Left kidney (tissue), 8 donors: Measurements from ENCODE around the gene PANK2. TPM values are rescaled to one million over a fixed set of nuclear protein-coding genes. Genes with fewer than 3 reads are reported as not detected.
"Not testable (repeated sequence)": the region's sequence is repeated elsewhere in the genome, so short reads cannot be mapped to it uniquely, and the experiment has no call there.

ENCODE experiments used
- DNase-seq: peaks from one replicate; pipeline ENCODE4 v3.0.0-alpha.2; 2013
- long read RNA-seq, 8 donors: transcript quantifications; one replicate each; lab custom pipeline, GENCODE V29; 2026
- polyA plus RNA-seq: library from polyadenylated mRNA; unstranded; fragments of 120-200 nt; gene quantifications from one replicate; pipeline ENCODE4 v1.2.1, GENCODE V29; 2013; ENCODE audit not compliant: insufficient read length

The PANK2 gene
- 40.1 TPM for polyA plus RNA-seq
- long read RNA-seq, donor 1, transcript PANK2-210 (1 exons, 661 nt) = major isoform, 20 of 38 reads
- long read RNA-seq, donor 1, transcript PANK2-201 (7 exons, 2,280 nt) = minor isoform, 7 of 38 reads
- long read RNA-seq, donor 1, partial matches to known transcripts = 10 of 38 reads
- long read RNA-seq, donor 1, other reads (novel, unspliced or antisense) = 0 of 38 reads
- long read RNA-seq, donor 2, transcript PANK2-210 (1 exons, 661 nt) = major isoform, 25 of 37 reads
- long read RNA-seq, donor 2, partial matches to known transcripts = 8 of 37 reads
- long read RNA-seq, donor 2, other reads (novel, unspliced or antisense) = 0 of 37 reads
- long read RNA-seq, donor 3, transcript PANK2-210 (1 exons, 661 nt) = major isoform, 16 of 34 reads
- long read RNA-seq, donor 3, transcript PANK2-201 (7 exons, 2,280 nt) = minor isoform, 8 of 34 reads
- long read RNA-seq, donor 3, partial matches to known transcripts = 8 of 34 reads
- long read RNA-seq, donor 3, other reads (novel, unspliced or antisense) = 0 of 34 reads
- long read RNA-seq, donor 4, partial matches to known transcripts = 0 of 4 reads
- long read RNA-seq, donor 4, other reads (novel, unspliced or antisense) = 0 of 4 reads
- long read RNA-seq, donor 5, transcript PANK2-210 (1 exons, 661 nt) = major isoform, 23 of 42 reads
- long read RNA-seq, donor 5, transcript PANK2-202 (7 exons, 1,843 nt) = minor isoform, 5 of 42 reads
- long read RNA-seq, donor 5, partial matches to known transcripts = 6 of 42 reads
- long read RNA-seq, donor 5, other reads (novel, unspliced or antisense) = 5 of 42 reads
- long read RNA-seq, donor 6, transcript PANK2-210 (1 exons, 661 nt) = major isoform, 20 of 24 reads
- long read RNA-seq, donor 6, partial matches to known transcripts = 0 of 24 reads
- long read RNA-seq, donor 6, other reads (novel, unspliced or antisense) = 0 of 24 reads
- long read RNA-seq, donor 7, transcript PANK2-201 (7 exons, 2,280 nt) = minor isoform, 6 of 40 reads
- long read RNA-seq, donor 7, transcript PANK2-202 (7 exons, 1,843 nt) = minor isoform, 6 of 40 reads
- long read RNA-seq, donor 7, transcript PANK2-210 (1 exons, 661 nt) = major isoform, 23 of 40 reads
- long read RNA-seq, donor 7, partial matches to known transcripts = 5 of 40 reads
- long read RNA-seq, donor 7, other reads (novel, unspliced or antisense) = 0 of 40 reads
- long read RNA-seq, donor 8, transcript PANK2-210 (1 exons, 661 nt) = major isoform, 7 of 11 reads
- long read RNA-seq, donor 8, partial matches to known transcripts = 0 of 11 reads
- long read RNA-seq, donor 8, other reads (novel, unspliced or antisense) = 0 of 11 reads

DNA sequence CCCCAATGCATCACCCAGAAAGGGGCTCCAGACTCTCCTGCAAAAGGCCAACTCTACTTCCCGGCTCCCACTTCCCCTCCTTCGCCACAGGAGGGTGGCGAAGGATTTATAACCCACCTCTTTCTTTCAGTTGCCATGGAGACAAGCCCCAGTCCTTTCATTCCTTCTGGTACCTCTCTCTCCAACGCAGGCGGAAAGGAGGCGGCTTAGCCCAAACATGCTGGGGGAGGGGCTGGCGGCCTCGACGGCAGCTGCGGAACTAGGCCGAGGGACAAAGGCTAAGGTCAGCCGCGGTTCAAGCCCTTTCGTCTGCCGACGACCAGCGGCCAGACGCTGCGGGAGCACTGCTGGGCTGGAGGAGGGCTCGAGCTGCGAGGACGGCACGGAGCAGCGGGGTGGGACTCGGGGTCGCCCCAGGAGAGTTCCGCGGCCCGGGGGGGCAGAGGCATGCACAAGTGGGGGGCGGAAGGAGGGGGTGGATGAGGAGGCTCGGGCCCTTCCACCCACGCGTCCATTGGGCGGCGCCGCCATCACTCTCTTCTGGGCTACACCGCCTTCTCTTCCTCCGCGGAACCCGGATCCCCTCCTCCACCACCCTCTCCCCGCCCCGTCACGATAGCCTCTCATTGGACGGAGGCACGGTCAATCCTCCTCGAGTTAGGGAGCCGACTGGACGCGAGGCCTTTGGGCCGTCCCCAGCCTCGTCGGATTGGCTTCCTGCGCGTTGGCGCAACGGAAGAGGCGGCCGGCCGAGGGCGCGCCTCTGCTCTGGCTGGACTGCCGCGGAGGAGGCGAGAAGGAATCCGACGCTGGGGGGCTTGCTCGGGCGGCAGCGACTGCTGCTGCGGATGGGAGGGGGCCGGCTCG is at the start of gene PANK2:
Gene PANK2 (plus strand): TSS at position 766 of the 867 bp plus-strand sequence.
- DNase-seq = peak; percentile 99

DNA sequence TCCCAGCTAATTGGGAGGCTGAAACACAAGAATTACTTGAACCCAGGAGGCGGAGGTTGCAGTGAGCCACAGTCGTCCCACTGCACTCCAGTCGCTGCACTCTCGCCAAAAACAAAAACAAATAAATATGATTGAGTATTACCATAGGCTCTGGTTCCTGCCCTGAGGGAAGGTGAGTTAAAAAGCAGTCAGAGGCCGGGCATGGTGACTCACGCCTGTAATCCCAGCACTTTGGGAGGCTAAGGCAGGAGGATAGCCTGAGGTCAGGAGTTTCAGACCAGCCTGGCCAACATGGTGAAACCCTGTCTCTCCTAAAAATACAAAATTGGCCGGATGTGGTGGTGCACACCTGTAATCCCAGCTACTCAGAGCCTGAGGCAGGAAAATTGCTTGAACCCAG is 49.0 kb upstream of the PANK2 start:
- not testable (repeated sequence) for DNase-seq

DNA sequence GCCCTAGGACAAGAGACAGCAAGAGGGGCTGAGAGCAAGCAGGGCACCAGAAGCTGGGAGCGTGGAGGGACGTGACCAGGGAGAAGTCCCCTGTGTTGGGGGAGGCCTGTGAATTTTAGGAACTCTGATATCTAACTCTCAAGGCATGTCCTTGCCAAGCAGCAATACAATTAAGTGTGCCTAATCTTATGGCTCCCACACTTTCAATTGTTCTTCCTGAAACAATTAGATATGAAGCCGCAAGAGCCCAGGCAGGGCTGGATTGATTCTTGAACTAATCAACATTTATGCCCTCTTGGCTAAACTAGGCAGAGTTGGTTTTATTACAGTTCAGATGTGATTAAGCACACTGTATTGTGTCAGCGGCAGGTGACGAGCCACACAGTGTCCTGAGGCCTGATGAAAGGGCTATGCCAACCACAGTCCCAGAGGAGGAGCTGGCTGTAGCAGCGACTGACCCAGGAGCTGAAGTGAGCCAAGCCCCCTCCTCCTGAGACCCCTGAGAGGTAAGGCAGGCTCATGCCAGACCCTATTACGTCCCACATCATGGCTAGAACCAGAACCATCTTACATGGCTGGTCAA is 46.7 kb upstream of the PANK2 start:
- DNase-seq = no peak

DNA sequence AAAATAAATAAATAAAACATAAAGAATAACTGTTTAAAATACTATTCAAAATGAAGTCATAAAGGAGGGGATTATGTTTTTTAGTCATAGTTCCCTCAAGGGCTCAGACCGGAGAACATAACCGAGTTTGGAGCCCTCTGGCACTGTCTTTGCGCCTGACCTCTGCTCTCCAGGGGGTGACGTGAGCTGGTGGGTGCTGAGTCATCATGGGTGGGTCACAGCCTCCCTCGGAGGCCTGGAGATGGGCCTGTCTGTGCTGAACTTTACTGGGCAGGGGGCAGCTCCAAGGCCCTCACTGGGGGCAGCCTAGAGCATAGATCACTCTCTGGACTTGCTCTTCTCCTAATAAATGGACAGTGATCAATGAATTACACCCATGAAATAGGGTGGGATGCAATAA is 45.7 kb upstream of the PANK2 start:
- DNase-seq = no peak

DNA sequence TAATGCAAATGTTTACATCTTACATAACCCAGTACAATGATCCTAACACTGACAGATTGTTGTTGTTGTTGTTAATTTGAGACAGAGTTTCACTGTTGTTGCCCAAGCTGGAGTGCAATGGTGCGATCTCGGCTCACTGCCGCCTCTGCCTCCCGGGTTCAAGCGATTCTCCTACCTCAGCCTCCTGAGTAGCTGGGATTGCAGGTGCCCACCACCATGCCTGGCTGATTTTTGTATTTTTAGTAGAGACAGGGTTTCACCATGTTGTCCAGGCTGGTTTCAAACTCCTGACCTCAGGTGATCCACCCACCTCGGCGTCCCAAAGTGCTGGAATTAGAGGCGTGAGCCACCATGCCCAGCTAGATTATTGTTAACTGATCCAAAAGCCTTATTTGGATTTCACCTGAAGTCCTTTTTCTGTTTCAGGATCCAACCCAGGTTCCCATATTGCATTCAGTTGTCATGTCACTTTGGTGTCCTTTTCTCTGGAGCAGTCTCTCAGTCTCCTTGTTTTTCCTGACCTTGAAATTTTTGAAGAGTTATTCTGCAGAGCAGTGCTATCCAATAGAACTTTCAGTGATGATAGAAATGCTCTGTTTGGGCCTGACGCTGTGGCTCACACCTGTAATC is 45.1 kb upstream of the PANK2 start:
- not testable (repeated sequence) for DNase-seq

DNA sequence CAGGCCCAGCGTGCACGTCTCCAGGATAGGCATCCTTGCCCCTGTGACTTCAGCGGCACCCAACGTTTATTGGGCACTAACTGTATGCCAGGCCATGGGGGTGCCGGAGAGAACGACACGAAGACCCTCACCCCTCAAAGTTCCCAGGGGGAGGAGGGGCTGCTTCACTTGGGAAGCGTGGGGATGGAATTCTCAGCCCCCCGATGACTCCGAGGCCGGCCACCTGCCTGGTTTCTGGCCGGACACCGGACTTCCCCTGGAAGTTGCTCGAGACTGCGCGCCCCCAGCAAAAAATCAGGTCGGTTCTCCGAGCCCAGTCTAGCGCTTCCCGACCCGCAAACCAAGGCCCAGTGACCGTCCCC is 42.8 kb upstream of the PANK2 start:
- DNase-seq = peak; percentile 30

DNA sequence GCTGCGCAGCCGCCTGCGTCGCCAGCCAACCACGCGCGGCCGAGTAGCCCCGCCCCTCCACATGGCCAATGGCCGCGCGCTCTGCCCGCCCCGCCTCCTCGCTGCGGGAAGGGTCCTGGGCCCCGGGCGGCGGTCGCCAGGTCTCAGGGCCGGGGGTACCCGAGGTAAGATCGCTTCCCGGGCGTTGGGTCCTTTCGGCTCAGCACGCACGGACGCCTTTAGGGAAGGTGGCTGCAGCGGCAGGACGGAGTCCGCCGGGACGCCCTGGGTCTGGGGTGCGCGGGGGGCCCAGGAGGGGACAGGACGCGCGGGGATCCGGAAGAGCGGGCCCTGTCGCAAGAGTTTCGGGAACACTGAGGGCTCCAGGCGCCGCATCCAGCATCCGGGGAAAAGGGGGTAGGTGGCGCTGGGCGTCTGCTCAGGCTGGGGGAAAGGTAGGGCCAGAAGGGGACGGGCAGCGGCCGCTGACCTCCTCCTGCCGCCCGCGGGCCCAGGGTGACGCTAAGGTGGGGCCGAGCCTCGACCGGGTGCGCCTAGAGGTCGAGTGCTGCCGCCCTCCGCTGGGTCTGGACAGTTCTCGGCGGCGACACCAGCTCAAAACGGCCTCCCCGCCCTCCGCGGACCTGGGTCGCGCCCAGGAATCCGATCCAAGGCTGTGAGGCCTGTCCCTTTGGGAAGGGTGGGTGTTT is 42.3 kb upstream of the PANK2 start, which contains the start of gene MAVS:
Gene MAVS (plus strand): TSS at position 95 of the 689 bp plus-strand sequence. CDS start 7,791 bp downstream, outside the sequence.
- peak; percentile 86 for DNase-seq

DNA sequence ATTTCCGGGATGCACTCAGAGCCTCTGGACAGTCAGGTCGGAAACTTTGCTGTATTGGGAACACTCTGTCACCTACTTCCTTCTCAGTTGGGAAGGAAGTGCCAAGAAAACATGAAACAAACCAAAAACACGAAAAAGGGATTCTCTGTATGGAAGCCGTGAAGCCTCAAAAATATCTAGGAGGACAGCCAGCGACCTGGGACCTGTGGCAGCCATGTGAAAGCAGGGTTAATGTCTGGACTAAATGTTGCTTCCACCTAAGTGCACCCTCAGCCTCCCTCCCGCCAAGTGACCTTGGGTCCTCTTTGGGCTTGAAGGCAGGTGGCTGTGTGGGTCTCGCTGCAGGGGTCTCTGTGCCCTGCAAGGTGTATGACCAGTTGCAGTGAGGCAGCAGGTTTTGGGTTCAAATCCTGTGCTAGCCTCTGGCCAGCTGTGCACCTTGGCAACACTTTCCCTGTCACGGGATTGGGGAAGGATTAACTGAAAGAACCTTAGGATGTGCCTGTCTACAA is 41.7 kb upstream of the PANK2 start:
- no peak for DNase-seq

DNA sequence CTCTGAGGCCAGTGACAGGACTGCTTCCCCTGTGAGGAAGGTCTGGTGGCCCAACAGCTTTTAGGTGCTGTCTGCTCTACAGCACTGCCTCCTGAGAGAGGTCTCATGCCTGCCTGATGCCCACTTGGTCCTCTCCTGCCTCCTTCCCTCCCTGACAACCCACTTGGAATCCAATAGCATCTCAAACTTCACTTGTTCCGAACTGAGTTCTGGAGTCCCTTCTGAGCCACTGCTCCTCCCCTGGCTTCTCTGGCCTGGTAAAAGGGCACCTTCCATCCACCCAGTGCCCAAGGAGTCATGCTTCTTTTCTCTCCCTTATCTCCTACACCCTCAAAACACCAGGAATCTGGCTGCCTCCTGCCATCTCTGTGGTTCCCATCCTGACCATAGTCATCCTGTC is 40.6 kb upstream of the PANK2 start:
- no peak for DNase-seq

DNA sequence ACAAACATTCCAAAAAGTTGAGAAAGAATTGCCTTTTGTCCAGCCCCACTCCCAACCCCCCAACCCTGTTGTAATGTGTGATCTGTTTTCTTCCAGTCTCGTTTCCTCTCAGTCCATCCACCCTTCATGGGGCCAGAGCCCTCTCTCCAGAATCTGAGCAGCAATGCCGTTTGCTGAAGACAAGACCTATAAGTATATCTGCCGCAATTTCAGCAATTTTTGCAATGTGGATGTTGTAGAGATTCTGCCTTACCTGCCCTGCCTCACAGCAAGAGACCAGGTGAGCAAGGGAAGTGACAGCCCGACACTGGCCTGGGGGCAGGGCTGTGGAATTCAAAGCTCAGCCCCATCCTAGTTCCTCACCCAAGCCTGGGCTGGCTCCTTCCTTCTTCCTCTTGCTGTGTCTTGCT is 34.7 kb upstream of the PANK2 start:
- no peak for DNase-seq

DNA sequence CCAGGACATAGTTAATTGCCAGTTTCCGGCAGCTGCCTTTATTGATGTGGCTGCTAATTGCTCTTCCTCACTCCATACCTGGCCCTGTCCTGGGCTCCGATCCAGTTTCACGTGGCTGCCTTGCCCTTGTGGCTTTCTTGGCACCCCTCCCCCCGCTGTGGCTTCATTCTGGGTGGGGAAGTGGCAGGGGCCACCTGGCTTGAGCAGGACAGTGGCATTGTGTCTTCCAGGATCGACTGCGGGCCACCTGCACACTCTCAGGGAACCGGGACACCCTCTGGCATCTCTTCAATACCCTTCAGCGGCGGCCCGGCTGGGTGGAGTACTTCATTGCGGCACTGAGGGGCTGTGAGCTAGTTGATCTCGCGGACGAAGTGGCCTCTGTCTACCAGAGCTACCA is 31.8 kb upstream of the PANK2 start:
- DNase-seq = no peak

DNA sequence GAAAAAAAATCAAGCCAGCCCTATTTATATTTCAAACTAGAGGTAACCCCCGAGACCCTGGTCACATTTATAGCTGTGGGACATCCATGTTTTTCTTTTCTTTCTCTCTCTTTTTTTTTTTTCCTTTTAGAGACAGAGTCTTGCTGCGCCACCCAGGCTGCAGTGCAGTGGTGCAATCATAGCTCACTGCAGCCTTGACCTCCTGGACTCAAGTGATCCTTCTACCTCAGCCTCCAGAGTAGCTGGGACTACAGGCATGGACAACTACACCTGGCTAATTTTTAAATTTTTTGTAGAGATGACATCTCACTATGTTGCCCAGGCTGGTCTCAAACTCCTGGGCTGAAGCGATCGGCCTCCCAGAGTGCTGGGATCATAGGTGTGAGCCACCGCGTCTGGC is 30.5 kb upstream of the PANK2 start:
- DNase-seq = no peak

DNA sequence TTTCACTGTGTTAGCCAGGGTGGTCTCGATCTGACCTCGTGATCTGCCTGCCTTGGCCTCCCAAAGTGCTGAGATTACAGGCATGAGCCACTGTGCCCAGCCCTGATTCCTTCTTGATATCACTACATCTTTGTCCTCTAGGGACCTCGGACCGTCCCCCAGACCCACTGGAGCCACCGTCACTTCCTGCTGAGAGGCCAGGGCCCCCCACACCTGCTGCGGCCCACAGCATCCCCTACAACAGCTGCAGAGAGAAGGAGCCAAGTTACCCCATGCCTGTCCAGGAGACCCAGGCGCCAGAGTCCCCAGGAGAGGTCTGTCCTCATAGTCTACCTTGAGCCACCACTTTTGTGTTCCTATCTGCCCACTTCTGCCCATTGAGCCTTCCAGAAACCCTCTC is 28.0 kb upstream of the PANK2 start:
- no peak for DNase-seq

DNA sequence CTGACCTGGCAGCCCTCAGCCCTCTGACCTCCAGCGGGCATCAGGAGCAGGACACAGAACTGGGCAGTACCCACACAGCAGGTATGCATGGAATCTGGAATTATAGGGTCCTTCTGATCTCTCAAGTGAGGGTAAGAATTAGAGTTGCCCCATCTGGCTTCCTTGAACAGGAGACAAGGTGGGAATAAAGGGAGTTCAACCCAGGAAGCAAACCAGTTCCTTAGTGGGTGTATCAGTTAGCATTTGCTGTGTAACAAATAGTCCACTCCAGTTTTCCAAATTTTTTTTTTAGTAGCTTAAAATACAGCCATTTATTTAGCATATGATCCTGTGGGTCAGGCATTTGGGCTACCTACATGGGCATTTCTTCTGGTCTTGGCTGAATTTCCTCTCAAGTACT is 26.9 kb upstream of the PANK2 start:
- no peak for DNase-seq

DNA sequence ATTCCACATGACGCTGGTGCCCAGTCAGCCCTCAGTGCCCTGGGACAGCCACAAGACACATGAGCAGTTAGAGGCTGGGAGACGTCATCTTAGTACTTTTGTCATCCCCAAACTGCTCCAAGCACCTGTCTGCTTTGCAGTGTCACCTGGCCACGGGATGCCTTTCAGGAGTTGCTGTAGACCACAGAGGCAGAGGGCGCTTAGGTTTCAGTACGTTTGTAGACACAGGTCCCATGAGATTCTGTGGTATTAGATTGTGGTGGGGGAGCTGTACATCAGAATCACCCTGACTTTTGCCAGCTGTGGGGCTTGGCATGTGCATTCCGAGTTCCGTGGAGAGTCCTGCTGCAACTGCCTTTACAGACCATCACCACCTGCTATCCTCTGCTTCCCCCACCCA is 25.9 kb upstream of the PANK2 start:
- no peak for DNase-seq

DNA sequence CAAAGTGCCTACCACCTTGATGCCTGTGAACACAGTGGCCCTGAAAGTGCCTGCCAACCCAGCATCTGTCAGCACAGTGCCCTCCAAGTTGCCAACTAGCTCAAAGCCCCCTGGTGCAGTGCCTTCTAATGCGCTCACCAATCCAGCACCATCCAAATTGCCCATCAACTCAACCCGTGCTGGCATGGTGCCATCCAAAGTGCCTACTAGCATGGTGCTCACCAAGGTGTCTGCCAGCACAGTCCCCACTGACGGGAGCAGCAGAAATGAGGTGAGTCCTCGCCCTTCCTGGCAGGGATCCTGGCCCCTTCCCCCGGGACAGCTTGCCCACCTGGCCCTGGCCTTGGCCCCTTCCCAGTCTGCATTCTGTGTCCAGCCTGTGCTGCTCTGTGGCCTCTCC is 24.7 kb upstream of the PANK2 start:
- DNase-seq = no peak

DNA sequence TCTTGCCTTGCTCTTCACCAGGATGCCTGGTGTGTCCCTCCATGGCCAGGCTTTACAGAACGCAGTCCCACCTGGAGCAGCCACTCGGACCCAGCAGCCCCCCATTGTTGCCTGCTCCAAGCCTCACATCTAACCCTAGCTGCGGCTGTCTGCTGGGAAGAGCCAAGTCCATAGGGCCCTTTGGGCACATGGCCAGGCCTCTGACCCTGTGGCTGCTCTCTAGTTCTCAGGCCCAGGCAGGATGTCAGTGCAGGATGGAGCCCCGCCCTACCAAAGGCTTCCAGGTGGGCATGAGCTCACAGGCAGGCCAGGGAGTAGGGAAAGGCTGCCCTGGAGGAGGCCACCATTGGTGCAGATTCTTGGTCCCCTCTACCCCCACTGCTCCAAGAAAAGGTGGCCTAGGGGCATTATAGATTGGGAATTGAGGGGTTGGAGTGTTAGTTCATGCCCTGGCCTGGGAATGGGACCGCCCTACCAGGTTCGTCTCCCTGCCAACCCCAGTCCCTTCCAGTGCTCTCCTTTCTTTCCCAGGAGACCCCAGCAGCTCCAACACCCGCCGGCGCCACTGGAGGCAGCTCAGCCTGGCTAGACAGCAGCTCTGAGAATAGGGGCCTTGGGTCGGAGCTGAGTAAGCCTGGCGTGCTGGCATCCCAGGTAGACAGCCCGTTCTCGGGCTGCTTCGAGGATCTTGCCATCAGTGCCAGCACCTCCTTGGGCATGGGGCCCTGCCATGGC is 23.9 kb upstream of the PANK2 start:
- DNase-seq = no peak

DNA sequence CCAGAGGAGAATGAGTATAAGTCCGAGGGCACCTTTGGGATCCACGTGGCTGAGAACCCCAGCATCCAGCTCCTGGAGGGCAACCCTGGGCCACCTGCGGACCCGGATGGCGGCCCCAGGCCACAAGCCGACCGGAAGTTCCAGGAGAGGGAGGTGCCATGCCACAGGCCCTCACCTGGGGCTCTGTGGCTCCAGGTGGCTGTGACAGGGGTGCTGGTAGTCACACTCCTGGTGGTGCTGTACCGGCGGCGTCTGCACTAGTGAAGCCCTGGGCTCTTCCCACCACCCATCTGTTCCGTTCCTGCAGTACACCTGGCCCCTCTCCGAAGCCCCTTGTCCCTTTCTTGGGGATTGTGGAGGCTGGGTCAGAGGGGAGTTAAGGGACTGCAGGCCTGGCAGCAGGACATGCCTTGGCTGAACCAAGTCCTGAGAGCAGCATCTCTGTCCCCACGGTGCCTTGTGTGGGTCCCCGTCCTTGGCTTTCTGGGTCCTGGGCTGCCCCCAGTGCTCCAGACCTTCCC is 23.2 kb upstream of the PANK2 start:
- no peak for DNase-seq
